Osteocyte (in vitro differentiated cells): ENCODE data around the gene CAPSL. TPM values are rescaled to one million over a fixed set of nuclear protein-coding genes. Genes with fewer than 3 reads are reported as not detected.

Experiments
- DNase-seq: peaks from one replicate; pipeline ENCODE4 v3.0.0; 2021; ENCODE audit warnings: mixed read lengths; ENCODE audit not compliant: unreplicated experiment; ENCODE audit errors: extremely low spot score
- H3K27ac Mint-ChIP-seq: one replicate; pipeline ENCODE4 v1.8.0; 2021; ENCODE audit warnings: mild to moderate bottlenecking, mixed read lengths; ENCODE audit not compliant: unreplicated experiment
- H3K27me3 Mint-ChIP-seq: one replicate; pipeline ENCODE4 v1.8.0; 2021; ENCODE audit warnings: mixed read lengths; ENCODE audit not compliant: unreplicated experiment
- H3K36me3 Mint-ChIP-seq: one replicate; pipeline ENCODE4 v1.8.0; 2021; ENCODE audit warnings: mixed read lengths; ENCODE audit not compliant: unreplicated experiment
- H3K4me1 Mint-ChIP-seq: one replicate; pipeline ENCODE4 v1.8.0; 2021; ENCODE audit warnings: mixed read lengths; ENCODE audit not compliant: unreplicated experiment
- H3K4me3 Mint-ChIP-seq: one replicate; pipeline ENCODE4 v1.8.0; 2021; ENCODE audit warnings: mild to moderate bottlenecking, moderate library complexity, mixed read lengths; ENCODE audit not compliant: unreplicated experiment
- H3K9me3 Mint-ChIP-seq: one replicate; pipeline ENCODE4 v1.8.0; 2021; ENCODE audit warnings: mixed read lengths; ENCODE audit not compliant: unreplicated experiment
- total RNA-seq: library from RNA; stranded (reverse); gene quantifications from 2 replicates; pipeline ENCODE4 v1.2.1, GENCODE V29; 2021
- TF ChIP-seq, protein P1 (sequence below): fragments of 200-600 bp; sonication (generic); IDR thresholded peaks from 2 replicates; pipeline ENCODE4 v1.5.0; 2021; ENCODE audit warnings: antibody characterized with exemption, mild to moderate bottlenecking, moderate library complexity

Gene CAPSL
- total RNA-seq, 1 donor from 2014 or later = not detected

DNA sequence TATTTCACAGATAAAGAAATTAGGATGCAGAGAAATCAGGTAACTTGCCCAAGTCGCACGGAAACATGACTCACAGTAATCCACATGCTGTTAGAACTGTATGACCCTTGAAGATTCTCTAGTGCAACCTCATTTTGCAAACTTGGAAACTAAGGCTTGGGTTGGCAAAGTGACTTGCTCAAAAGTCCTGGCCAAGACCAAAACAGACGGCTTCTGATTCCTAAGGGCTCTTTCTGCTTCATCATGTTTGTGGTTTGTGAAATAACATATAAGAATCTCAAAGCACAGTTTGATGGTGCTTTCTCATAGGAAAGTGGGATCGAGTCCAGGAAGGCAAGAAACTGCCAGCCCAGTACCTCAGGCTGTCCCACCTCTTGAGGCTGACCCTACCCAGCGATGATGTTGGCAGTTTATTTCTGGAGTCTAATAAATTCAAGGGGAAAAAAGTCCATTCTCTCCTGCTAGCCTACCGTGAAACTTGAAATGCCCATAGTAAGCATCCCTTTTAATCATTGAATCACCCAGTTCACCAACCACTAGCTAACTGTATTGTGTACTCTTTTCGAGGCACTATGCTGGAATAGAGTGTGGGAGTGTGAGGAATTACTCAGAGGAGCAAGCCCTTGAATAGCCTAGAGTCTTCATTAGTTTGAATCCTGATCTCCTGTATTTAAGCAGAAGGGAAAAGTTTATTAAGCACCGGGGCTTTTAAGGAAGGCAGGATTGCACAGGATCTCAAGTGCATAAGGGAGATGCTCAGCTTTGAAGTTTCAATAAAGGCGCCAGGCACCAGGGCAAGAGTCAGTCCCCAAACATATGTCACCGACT is 14.1 kb downstream of the CAPSL start:
- H3K4me1 Mint-ChIP-seq = peaks cover 25% of the 10 kb centered on the region
- no peak overlapping the region for H3K27ac Mint-ChIP-seq
- no peaks in the 10 kb centered on the region for H3K36me3 Mint-ChIP-seq
- TF ChIP-seq, protein P1, sequence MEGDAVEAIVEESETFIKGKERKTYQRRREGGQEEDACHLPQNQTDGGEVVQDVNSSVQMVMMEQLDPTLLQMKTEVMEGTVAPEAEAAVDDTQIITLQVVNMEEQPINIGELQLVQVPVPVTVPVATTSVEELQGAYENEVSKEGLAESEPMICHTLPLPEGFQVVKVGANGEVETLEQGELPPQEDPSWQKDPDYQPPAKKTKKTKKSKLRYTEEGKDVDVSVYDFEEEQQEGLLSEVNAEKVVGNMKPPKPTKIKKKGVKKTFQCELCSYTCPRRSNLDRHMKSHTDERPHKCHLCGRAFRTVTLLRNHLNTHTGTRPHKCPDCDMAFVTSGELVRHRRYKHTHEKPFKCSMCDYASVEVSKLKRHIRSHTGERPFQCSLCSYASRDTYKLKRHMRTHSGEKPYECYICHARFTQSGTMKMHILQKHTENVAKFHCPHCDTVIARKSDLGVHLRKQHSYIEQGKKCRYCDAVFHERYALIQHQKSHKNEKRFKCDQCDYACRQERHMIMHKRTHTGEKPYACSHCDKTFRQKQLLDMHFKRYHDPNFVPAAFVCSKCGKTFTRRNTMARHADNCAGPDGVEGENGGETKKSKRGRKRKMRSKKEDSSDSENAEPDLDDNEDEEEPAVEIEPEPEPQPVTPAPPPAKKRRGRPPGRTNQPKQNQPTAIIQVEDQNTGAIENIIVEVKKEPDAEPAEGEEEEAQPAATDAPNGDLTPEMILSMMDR = no peak
- H3K9me3 Mint-ChIP-seq = no peaks in the 10 kb centered on the region
- DNase-seq = no peak
- H3K27me3 Mint-ChIP-seq = peaks cover 23% of the 10 kb centered on the region
- no peak overlapping the region for H3K4me3 Mint-ChIP-seq

DNA sequence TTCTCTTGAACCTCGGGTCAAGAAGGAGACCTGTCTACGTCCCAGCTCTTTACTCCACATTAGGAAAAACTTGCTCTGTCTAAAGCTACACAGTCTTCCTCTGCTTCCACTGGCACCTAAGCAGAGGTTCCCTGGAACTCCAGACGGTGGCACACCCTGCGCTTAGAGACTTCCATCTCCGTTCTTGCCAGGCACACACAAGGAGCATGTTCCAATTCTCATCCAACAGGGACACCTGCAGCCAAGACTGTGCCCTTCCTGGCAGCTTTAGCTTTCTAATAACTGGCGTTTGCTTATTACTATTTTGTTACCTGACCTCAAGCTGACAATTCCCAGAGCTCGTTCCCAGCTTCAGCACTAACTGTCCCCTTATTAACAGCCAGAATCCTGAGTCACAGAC is 16.0 kb downstream of the CAPSL start:
- peaks cover 37% of the 10 kb centered on the region for H3K4me1 Mint-ChIP-seq
- TF ChIP-seq, protein P1 = no peak
- no peak for DNase-seq
- peaks cover 18% of the 10 kb centered on the region for H3K27me3 Mint-ChIP-seq
- H3K36me3 Mint-ChIP-seq = no peaks in the 10 kb centered on the region
- H3K4me3 Mint-ChIP-seq = no peak overlapping the region
- no peaks in the 10 kb centered on the region for H3K9me3 Mint-ChIP-seq
- no peak overlapping the region for H3K27ac Mint-ChIP-seq

DNA sequence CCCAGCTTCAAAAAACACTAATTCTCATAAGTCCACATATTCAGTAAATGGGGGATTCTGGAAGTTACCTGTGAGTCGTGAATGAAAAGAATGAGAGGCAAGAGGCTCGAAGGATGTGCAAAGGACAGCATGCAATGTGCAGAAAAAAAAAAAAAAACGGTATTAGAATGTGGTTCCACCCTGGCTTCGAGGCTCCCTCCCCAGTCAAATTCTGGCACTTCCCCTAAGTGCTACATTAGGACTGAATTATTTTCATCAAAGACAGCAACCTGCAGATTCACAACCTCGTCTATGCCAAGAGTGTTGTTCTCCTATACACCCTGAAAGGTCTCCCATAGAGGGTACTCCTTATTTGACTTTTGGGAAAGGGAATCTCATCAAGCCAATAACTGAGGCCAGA is 16.5 kb downstream of the CAPSL start:
- no peak overlapping the region for H3K27ac Mint-ChIP-seq
- H3K4me3 Mint-ChIP-seq = no peak overlapping the region
- TF ChIP-seq, protein P1 = no peak
- no peaks in the 10 kb centered on the region for H3K36me3 Mint-ChIP-seq
- DNase-seq = no peak
- H3K9me3 Mint-ChIP-seq = no peaks in the 10 kb centered on the region
- H3K27me3 Mint-ChIP-seq = peaks cover 13% of the 10 kb centered on the region
- H3K4me1 Mint-ChIP-seq = peaks cover 37% of the 10 kb centered on the region

DNA sequence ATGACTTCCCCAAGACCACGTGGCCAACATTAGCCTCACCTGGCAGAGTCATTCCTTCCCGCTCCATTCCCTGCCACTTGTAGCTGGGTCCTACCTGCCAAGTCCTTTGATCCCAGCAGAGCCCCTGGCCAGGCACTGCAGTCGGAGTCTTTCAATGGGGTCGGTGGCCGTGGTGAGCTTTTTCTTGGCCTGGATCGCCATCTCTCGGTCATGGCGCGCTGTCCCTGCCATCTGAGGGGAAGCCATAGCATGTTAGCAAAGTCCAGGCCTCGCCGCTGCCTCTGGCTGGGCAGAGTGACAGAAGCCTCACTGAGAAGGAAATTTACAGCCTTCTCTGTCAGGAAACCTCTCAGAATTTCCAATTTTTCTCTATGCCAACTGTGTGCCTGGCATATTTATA is 17.5 kb downstream of the CAPSL start:
- Mint-ChIP-seq H3K4me1 (peaks cover 35% of the 10 kb centered on the region), H3K27ac (no peak overlapping the region), H3K27me3 (peaks cover 6% of the 10 kb centered on the region), H3K9me3 (no peaks in the 10 kb centered on the region), H3K36me3 (no peaks in the 10 kb centered on the region), H3K4me3 (no peak overlapping the region)
- DNase-seq = no peak
- TF ChIP-seq, protein P1 = peak; percentile 42

DNA sequence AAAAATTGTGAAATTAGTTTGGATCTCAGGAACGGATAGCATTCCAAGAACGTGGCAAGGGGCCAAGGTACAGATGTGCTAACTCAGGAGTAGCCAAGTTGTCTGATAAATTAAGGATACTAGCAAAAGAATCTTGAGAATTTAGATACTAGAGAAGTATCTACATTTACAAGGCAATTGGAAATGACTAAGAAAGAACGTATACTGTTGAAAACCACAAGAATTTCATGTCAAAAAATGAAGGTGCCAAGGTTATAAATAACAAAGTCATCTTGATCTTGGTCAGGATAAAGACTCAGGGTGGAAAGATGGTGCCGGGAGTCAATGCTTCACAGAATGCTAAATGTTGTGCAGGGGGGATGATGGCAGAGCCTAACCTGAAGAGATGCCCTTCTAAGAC is 19.2 kb downstream of the CAPSL start:
- no peak overlapping the region for H3K4me3 Mint-ChIP-seq
- no peak overlapping the region for H3K27ac Mint-ChIP-seq

More for the DNA sequence above, 19.2 kb downstream of the CAPSL start:
- Mint-ChIP-seq H3K36me3 (no peaks in the 10 kb centered on the region), H3K4me1 (peaks cover 22% of the 10 kb centered on the region), H3K9me3 (no peaks in the 10 kb centered on the region), H3K27me3 (no peaks in the 10 kb centered on the region)
- TF ChIP-seq, protein P1 = no peak
- no peak for DNase-seq
